Measurements from ENCODE around the gene BORCS8. TPM values are rescaled to one million over a fixed set of nuclear protein-coding genes. Genes with fewer than 3 reads are reported as not detected.

Gene BORCS8
- total RNA-seq, 4 donors from 2014 or later = 9.4 to 28.8 (median 14.7) TPM

DNA sequence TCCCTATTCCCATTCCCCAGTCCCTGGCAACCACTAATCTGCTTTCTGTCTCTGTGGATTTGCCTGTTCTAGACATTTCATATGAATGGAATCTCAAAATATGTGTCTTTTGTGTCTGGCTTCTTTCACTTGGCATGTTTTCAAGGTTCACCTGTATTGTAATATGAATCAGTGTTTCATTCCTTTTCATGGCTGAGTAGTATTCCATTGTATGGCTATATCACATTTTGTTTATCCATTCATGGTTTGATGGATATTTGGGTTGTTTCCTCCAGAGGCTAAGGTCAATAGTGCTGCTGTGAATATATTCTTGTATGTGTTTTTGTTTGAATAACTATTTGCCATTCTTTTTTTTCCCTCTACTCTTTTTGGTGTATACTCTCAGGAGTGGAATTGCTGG, 44.2 kb upstream of the BORCS8 start:
- no peak overlapping the region for H3K27ac ChIP-seq
- TF ChIP-seq POLR2A (IDR thresholded peaks at IDR 0.05) = no peak
- TF ChIP-seq EP300 (IDR thresholded peaks at IDR 0.05) = no peak
- no peak for ATAC-seq

DNA sequence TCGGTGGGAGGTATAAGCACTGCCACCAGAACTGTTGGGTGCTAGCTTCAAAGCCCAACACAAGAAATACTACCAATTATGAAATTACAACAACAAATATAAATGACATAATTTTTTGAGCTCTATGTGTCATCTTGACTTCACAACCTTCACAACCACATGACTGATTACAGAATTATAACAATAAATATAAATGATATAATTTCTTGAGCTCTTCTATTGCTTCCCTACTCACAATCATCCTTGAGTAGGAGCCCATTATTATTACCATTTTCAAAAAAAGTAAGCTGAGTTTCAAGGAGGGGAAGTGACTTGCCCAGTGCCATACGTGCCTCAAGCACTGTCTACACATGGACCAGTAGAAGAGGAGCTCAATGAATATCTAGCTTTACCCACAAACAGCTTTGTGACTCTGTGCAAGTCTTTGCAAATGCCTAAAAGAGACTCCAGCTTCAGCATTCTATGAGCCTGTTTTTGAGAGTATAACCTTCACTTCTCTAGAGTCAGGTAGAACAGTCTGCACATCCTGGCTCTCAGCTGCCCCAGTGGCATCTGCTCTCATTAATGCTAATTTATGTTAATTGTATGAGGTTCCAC, 42.4 kb upstream of the BORCS8 start:
- H3K4me1 ChIP-seq = no peaks in the 10 kb centered on the region
- no peak overlapping the region for H3K4me3 ChIP-seq
- no peaks in the 10 kb centered on the region for H3K36me3 ChIP-seq
- 60 to 90% methylated on average over 2 of the region's 2 CpGs for WGBS, 2 donors (ENCODE audit: low coverage in 1 of 2)
- H3K27ac ChIP-seq = no peak overlapping the region
- H3K27me3 ChIP-seq = peaks cover 52% of the 10 kb centered on the region
- ATAC-seq = no peak
- no peak for TF ChIP-seq EP300 (IDR thresholded peaks at IDR 0.05)
- TF ChIP-seq, protein P1, sequence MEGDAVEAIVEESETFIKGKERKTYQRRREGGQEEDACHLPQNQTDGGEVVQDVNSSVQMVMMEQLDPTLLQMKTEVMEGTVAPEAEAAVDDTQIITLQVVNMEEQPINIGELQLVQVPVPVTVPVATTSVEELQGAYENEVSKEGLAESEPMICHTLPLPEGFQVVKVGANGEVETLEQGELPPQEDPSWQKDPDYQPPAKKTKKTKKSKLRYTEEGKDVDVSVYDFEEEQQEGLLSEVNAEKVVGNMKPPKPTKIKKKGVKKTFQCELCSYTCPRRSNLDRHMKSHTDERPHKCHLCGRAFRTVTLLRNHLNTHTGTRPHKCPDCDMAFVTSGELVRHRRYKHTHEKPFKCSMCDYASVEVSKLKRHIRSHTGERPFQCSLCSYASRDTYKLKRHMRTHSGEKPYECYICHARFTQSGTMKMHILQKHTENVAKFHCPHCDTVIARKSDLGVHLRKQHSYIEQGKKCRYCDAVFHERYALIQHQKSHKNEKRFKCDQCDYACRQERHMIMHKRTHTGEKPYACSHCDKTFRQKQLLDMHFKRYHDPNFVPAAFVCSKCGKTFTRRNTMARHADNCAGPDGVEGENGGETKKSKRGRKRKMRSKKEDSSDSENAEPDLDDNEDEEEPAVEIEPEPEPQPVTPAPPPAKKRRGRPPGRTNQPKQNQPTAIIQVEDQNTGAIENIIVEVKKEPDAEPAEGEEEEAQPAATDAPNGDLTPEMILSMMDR (IDR thresholded peaks at IDR 0.05) = no peak
- peaks cover 0 to 39% (median 0%) of the 10 kb centered on the region in 3 donors for H3K9me3 ChIP-seq

More for the DNA sequence above, 44.2 kb upstream of the BORCS8 start:
- peaks cover 71% of the 10 kb centered on the region for H3K27me3 ChIP-seq
- no peak overlapping the region for H3K4me3 ChIP-seq
- no peaks in the 10 kb centered on the region for H3K36me3 ChIP-seq
- no peaks in the 10 kb centered on the region for H3K4me1 ChIP-seq
- peaks cover 0 to 39% (median 0%) of the 10 kb centered on the region in 3 donors for H3K9me3 ChIP-seq

DNA sequence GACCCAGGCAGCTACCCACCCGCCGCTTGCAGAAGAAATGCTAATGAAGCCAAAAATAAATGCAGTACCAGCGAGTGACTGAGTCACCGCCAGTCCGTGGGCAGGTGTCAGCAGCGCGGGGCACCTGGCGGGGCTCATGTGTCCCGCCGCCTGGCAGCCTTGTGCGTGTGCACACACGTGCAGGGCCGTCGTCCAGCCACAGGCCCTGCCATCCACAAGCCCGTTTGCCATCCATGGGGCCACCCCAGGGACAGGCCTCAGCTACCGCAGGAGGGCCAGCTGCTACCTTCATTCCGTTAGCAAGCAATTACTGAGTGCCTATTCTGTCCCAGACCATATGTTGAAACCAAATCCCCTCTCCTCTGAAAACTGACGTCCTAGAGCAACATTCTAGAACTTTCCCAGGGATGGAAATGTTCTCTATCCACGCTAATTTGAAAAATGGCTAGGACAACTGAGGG, 40.3 kb upstream of the BORCS8 start:
- TF ChIP-seq, protein P1 (IDR thresholded peaks at IDR 0.05) = no peak
- no peak for TF ChIP-seq POLR2AphosphoS5 (IDR thresholded peaks at IDR 0.05)
- TF ChIP-seq EP300 (IDR thresholded peaks at IDR 0.05) = no peak
- no peak for TF ChIP-seq POLR2A (IDR thresholded peaks at IDR 0.05)
- no peaks in the 10 kb centered on the region for H3K36me3 ChIP-seq
- 72 to 75% methylated on average over 2 to 10 of the region's 19 CpGs for WGBS, 2 donors (ENCODE audit: low coverage in 1 of 2)
- H3K4me1 ChIP-seq = no peaks in the 10 kb centered on the region
- no peak overlapping the region for H3K27ac ChIP-seq
- ATAC-seq = no peak
- no peak overlapping the region for H3K4me3 ChIP-seq
- H3K9me3 ChIP-seq = peaks cover 0 to 39% (median 0%) of the 10 kb centered on the region in 3 donors
- peaks cover 55% of the 10 kb centered on the region for H3K27me3 ChIP-seq

DNA sequence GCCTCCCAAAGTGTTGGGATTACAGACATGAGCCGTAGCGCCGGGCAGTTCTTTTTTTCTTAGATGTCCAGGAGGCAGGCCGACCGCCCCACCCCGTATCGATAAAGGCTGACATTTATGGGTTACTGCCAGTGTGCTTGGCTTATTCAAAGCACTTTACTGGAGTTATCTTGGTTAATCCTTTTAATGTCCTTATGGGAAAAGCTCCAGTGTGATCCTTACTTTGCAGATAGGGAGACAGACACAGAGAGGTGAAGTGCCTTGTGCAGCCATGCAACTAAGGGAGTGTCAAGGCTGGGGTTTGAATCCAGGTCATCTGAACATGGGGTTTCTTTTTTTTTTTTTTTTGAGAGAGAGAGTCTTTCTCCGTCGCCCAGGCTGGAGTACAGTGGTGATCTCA, 39.0 kb upstream of the BORCS8 start:
- no peak for ATAC-seq
- Histone ChIP-seq H3K36me3 (no peaks in the 10 kb centered on the region), H3K4me3 (no peak overlapping the region), H3K4me1 (no peaks in the 10 kb centered on the region), H3K27ac (no peak overlapping the region), H3K9me3 (peaks cover 0 to 33% (median 0%) of the 10 kb centered on the region in 3 donors), H3K27me3 (peaks cover 61% of the 10 kb centered on the region)
- 73% methylated on average over 4 of the region's 9 CpGs; no CpG with 5 or more reads in 1 of the 2 donors for WGBS, 2 donors (ENCODE audit: low coverage in 1 of 2)
- TF ChIP-seq POLR2A (IDR thresholded peaks at IDR 0.05) = no peak
- no peak for TF ChIP-seq EP300 (IDR thresholded peaks at IDR 0.05)
- TF ChIP-seq POLR2AphosphoS5 (IDR thresholded peaks at IDR 0.05) = no peak
- TF ChIP-seq, protein P1 (IDR thresholded peaks at IDR 0.05) = no peak

DNA sequence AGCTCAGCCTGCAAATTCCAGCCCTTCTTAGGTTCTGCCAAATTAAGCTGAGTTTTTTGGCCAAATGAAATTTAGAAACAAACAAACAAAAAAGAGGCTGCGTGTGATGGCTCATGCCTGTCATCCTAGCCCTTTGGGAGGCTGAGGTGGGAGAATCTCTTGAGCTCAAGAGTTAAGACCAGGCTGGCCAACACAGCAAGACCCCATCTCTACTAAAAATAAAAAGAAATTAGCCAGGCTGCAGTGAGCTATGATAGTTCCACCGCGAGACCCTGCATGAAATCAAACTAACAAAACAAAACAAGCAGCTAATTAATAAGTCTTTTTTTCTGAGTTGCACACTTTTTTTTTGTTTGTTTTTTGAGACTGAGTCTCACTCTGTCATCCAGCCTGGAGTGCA, 37.7 kb upstream of the BORCS8 start:
- H3K27me3 ChIP-seq = peaks cover 66% of the 10 kb centered on the region
- 73 to 94% methylated on average over 2 to 3 of the region's 3 CpGs for WGBS, 2 donors (ENCODE audit: low coverage in 1 of 2)
- H3K9me3 ChIP-seq = peaks cover 0 to 20% (median 0%) of the 10 kb centered on the region in 3 donors
- no peak overlapping the region for H3K4me3 ChIP-seq
- peaks cover 0 to 8% (median 3%) of the 10 kb centered on the region in 3 donors for H3K4me1 ChIP-seq
- H3K36me3 ChIP-seq = no peaks in the 10 kb centered on the region
- no peak for ATAC-seq
- H3K27ac ChIP-seq = no peak overlapping the region
- TF ChIP-seq, protein P1 (IDR thresholded peaks at IDR 0.05) = no peak

Measured in gastroesophageal sphincter (tissue), 4 donors.